Lung (tissue), 12 donors: ENCODE results near the gene SLC25A41. TPM values are rescaled to one million over a fixed set of nuclear protein-coding genes. Genes with fewer than 3 reads are reported as not detected.
A peak's percentile ranks its signal among the peaks of the same experiment; 100 is the strongest.

Experiments
- ATAC-seq: fragments of 200-7000 bp; cut with Tn5 transposase; one replicate; pipeline ENCODE4 v1.9.1; 2020; ENCODE audit warnings: moderate number of reproducible peaks; ENCODE audit not compliant: insufficient read depth, low FRiP score
- DNase-seq, 3 donors: peaks; one replicate each; pipeline ENCODE4 v3.0.0-alpha.2; 2013 to 2017
- H3K27ac ChIP-seq, 2 donors: one replicate each; pipeline ENCODE4 v1.5.1; 2013; ENCODE audit warnings: mild to moderate bottlenecking in 2 of 2, moderate library complexity in 2 of 2, control low read depth in 1 of 2, inconsistent platforms in 1 of 2, low read depth in 1 of 2, low read length in 1 of 2
- H3K27me3 ChIP-seq, 3 donors: one replicate each; pipeline ENCODE4 v1.5.1; 2013; ENCODE audit warnings: low read length in 2 of 3; ENCODE audit not compliant: control insufficient read depth in 3 of 3, insufficient read depth in 3 of 3
- H3K36me3 ChIP-seq, 4 donors: one replicate each; pipeline ENCODE4 v1.5.1; 2013; ENCODE audit warnings: low read length in 4 of 4, mild to moderate bottlenecking in 1 of 4, moderate library complexity in 1 of 4; ENCODE audit not compliant: control insufficient read depth in 4 of 4, insufficient read depth in 4 of 4
- H3K4me1 ChIP-seq, 5 donors: one replicate each; pipeline ENCODE4 v1.5.1; 2013; ENCODE audit warnings: low read length in 5 of 5, mild to moderate bottlenecking in 2 of 5, moderate library complexity in 1 of 5; ENCODE audit not compliant: control insufficient read depth in 5 of 5, insufficient read depth in 5 of 5
- H3K4me3 ChIP-seq: one replicate; pipeline ENCODE4 v1.5.1; 2013; ENCODE audit warnings: mild to moderate bottlenecking, control low read depth, moderate library complexity
- H3K9ac ChIP-seq, 2 donors: one replicate each; pipeline ENCODE4 v1.5.1; 2013; ENCODE audit warnings: low read length in 2 of 2, control low read depth in 1 of 2; ENCODE audit not compliant: insufficient read depth in 1 of 2
- H3K9me3 ChIP-seq, 4 donors: one replicate each; pipeline ENCODE4 v1.5.1; 2013; ENCODE audit warnings: low read length in 3 of 4, mild to moderate bottlenecking in 1 of 4, moderate library complexity in 1 of 4; ENCODE audit not compliant: control insufficient read depth in 4 of 4, insufficient read depth in 3 of 4
- WGBS, 2 donors: extraction: QIAGEN DNeasy Blood & Tissue Kit; methylation state at CpG; one replicate each; pipeline ENCODE4 v1.1.7; 2013; 5-methylcytosine and 5-hydroxymethylcytosine counted together
- polyA plus RNA-seq, 2 donors: library from polyadenylated mRNA; stranded (reverse); fragments of 200-250 nt; gene quantifications; one replicate each; pipeline ENCODE4 v1.2.1, GENCODE V29; 2013
- total RNA-seq, 2 donors: library from RNA; depleted of rRNA in 1 of 2; stranded (reverse); fragments of >200 nt in 1 of 2; gene quantifications; one replicate each; pipeline ENCODE4 v1.2.1, GENCODE V29; 2014 to 2021
- TF ChIP-seq, protein P1 (sequence below): IDR thresholded peaks from 2 replicates; pipeline ENCODE4 v1.5.1; 2012; ENCODE audit warnings: mild to moderate bottlenecking; ENCODE audit errors: control extremely low read depth, extremely low read depth
- donor health status: control.
- donor health status: control.
- donor health status: Bipolar disorder and iron deficiency.
- donor health status: healthy.
- donor health status: DM: yes; HTN: yes; CAD: no.

The SLC25A41 gene
- total and polyA plus RNA-seq, 4 donors: 0.10 to 0.43 (median 0.28) TPM; not detected in 1

DNA sequence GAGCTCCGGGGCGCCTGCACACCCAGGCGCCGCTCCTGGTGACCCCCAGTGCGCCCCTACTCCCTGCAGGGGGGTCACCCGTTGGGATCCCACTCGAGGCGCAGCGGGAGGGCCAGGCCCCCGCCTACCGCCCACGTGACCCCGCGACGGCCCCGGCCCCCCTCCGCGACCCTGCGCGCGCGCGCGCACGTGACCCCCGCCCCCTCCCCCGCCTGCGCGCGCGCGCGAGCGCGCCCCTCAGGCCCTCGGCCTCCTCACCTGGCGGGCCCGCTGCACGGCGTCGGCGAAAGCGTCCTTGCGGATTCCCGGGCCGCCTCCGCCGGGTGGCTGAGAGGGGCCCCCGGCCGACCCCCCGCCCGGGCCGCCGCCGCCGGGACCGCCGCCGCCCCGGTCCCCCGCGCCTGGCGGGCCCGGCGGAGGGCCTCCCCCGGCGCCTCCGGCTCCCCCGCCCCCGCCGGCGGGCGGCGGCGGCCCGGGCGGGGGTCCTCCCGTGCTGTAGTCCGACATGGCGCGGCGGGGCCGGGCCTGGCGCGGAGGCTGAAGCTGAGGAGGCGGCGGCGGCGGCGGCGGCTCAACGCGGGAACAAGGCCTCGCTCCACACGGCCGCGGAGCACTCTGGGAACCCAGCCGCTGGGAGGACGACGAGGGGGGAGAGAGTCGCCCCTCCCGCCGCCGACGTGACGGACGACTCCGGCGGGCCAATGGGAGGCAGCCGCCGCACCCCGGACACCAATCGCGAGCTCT is 9.2 kb downstream of the SLC25A41 start, which contains the start of gene KHSRP:
Gene KHSRP, minus strand, starts transcription at position 617 of the 744 bp plus-strand sequence. Its CDS starts 110 bp downstream, at position 507.
- H3K4me1 ChIP-seq: peaks cover 0 to 21% (median 13%) of the 10 kb centered on the region in 5 donors
- 0% methylated on average over 40 to 114 of the region's 114 CpGs for WGBS, 2 donors
- H3K36me3 ChIP-seq: peaks cover 0 to 28% (median 21%) of the 10 kb centered on the region in 4 donors
- no peak for ATAC-seq
- TF ChIP-seq, protein P1, sequence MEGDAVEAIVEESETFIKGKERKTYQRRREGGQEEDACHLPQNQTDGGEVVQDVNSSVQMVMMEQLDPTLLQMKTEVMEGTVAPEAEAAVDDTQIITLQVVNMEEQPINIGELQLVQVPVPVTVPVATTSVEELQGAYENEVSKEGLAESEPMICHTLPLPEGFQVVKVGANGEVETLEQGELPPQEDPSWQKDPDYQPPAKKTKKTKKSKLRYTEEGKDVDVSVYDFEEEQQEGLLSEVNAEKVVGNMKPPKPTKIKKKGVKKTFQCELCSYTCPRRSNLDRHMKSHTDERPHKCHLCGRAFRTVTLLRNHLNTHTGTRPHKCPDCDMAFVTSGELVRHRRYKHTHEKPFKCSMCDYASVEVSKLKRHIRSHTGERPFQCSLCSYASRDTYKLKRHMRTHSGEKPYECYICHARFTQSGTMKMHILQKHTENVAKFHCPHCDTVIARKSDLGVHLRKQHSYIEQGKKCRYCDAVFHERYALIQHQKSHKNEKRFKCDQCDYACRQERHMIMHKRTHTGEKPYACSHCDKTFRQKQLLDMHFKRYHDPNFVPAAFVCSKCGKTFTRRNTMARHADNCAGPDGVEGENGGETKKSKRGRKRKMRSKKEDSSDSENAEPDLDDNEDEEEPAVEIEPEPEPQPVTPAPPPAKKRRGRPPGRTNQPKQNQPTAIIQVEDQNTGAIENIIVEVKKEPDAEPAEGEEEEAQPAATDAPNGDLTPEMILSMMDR: no peak
- peak in 1 of 3 donors; percentile 23 for DNase-seq
- peak within 1 kb of the TSS; percentile 46 to 93 for H3K9ac ChIP-seq
- no peaks in the 10 kb centered on the region for H3K9me3 ChIP-seq
- H3K27me3 ChIP-seq: no peaks in the 10 kb centered on the region
- H3K4me3 ChIP-seq: peak within 1 kb of the TSS; percentile 67
- peak within 1 kb of the TSS; percentile 65 to 85 for H3K27ac ChIP-seq

DNA sequence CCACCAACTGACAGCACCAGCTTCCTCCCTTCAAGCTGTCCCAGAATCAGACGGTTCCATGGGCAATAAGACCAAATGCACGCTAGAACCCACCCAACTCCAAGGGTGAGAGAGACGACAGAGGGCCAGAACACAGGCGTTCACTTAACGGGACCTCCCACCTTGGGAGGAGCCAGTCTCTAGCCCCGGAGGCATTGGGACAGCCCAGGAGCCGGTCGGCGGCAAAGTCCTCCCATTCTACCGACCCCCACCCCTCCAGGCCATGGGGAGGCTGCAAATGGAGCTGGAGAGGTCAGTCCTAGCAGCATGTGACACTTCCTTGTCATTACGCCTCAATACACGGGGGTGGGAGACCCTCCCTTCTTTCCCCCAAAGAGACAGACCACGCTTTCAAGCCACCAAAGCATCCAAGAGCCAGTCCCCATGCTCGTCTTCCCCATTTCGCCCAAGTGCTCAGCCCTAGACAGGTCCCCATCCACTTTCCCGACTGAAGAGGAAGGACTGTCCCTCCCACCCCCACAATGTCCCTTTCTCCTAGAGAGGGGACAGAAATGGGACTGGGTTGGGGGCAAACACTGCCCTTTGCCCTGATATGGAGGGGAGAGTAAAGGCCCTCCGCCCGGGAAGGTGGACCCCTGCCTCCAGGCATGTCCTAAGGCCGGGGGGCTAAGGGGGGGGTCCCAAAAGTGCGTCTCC is 9.9 kb downstream of the SLC25A41 start:
- H3K9ac ChIP-seq: peak overlapping the region; percentile 46 to 93
- H3K27me3 ChIP-seq: no peaks in the 10 kb centered on the region
- H3K27ac ChIP-seq: peak overlapping the region; percentile 21 to 35
- TF ChIP-seq, protein P1: no peak
- DNase-seq: peak; percentile 53 to 55 (median 55)
- H3K4me3 ChIP-seq: peak overlapping the region; percentile 67
- H3K9me3 ChIP-seq: no peaks in the 10 kb centered on the region
- H3K36me3 ChIP-seq: peaks cover 0 to 34% (median 26%) of the 10 kb centered on the region in 4 donors
- ATAC-seq: no peak
- peaks cover 0 to 21% (median 13%) of the 10 kb centered on the region in 5 donors for H3K4me1 ChIP-seq
- 0 to 1% methylated on average over 20 of the region's 20 CpGs for WGBS, 2 donors

- peaks cover 0 to 21% (median 13%) of the 10 kb centered on the region in 5 donors for H3K4me1 ChIP-seq
- no peak for DNase-seq
- H3K9ac ChIP-seq: peak overlapping the region in 1 of 2 donors; percentile 24
- H3K36me3 ChIP-seq: peaks cover 4 to 57% (median 42%) of the 10 kb centered on the region in 4 donors
- TF ChIP-seq, protein P1: no peak
- H3K27me3 ChIP-seq: no peaks in the 10 kb centered on the region
- 86 to 88% methylated on average over 20 of the region's 20 CpGs for WGBS, 2 donors
- no peak overlapping the region for H3K27ac ChIP-seq
- no peaks in the 10 kb centered on the region for H3K9me3 ChIP-seq
- no peak overlapping the region for H3K4me3 ChIP-seq
- ATAC-seq: no peak
These were observed 12.2 kb downstream of the SLC25A41 start for GRCh38 chr19:6421075-6422014.
